LNCAP (cell line): ENCODE measurements around the gene SNX18.

ENCODE experiments used
- TF ChIP-seq, protein P1 (sequence below): fragments of 450-650 bp; IDR thresholded peaks from 2 replicates; pipeline ENCODE4 v1.5.1; 2017; ENCODE audit warnings: mild to moderate bottlenecking

The SNX18 gene

DNA sequence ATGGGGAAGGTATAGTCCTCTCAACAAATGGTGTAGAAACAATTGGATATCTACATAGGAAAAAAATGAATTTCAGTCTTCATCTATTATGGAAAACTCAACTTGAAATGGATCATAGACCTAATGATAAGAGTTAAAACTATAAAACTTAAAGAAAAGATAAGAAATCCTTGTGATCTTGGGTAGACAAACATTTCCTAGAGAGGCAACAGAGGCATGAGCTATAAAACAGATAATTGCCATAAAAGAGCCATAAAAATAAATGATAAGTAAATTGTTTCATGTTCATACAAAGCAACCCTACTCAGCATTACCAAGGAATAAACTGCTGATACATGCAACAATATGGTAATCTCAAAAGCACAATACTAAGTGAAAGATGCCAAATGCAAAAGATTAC lies 76.2 kb downstream of the SNX18 start:
- TF ChIP-seq, protein P1, sequence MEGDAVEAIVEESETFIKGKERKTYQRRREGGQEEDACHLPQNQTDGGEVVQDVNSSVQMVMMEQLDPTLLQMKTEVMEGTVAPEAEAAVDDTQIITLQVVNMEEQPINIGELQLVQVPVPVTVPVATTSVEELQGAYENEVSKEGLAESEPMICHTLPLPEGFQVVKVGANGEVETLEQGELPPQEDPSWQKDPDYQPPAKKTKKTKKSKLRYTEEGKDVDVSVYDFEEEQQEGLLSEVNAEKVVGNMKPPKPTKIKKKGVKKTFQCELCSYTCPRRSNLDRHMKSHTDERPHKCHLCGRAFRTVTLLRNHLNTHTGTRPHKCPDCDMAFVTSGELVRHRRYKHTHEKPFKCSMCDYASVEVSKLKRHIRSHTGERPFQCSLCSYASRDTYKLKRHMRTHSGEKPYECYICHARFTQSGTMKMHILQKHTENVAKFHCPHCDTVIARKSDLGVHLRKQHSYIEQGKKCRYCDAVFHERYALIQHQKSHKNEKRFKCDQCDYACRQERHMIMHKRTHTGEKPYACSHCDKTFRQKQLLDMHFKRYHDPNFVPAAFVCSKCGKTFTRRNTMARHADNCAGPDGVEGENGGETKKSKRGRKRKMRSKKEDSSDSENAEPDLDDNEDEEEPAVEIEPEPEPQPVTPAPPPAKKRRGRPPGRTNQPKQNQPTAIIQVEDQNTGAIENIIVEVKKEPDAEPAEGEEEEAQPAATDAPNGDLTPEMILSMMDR, result no peak

DNA sequence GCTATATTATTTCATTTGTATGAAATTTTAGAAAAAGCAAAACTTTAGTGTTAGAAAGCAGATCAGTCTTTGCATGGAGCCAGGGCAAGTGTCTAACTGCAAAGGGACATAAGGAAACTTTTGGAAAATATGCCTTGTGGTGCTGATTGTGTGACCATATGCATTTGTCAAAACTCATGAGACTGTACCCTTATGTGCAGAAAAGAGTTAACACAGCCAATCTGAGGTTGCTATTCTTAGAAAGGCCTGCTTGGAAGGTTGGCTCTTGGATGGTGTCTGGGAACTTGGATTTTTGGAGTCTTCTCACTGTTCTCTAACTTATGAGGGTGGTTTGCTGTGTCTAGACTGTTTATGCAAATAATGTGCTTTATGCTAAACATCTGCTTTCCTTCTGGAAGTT lies 76.6 kb downstream of the SNX18 start:
- TF ChIP-seq, protein P1, result no peak

DNA sequence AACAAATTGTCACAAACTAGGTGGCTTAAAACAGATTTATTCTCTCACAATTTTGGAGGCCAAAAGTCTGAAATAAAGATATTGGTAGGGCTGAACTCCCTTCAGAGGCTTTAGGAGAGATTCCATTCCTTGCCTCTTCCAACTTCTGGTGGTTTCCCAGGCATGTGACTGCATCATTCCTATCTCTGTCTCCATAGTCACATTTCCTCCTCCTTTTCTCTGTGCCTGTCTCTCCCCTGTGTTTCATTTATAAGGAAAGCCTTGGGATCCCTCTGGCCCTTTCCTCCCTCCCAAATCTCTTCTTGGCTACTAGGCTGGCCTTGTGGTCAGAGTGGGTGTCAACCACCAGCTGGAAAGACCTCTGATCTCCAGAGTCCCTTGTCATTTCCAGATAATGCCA lies 78.2 kb downstream of the SNX18 start:
- TF ChIP-seq, protein P1, result no peak
